ENCODE results near the gene SECISBP2L.

The SECISBP2L gene

GRCh38 chr15:48954538-48954937 is 91.7 kb downstream of the SECISBP2L start:
- TF ChIP-seq CTCF (IDR thresholded peaks at IDR 0.05): no peak
- no peaks in the 10 kb centered on the region for H3K4me1 Mint-ChIP-seq
- H3K27me3 Mint-ChIP-seq (ENCODE audit: low read depth, poor library complexity): peaks cover 35% of the 10 kb centered on the region
- no peak for DNase-seq
- no peaks in the 10 kb centered on the region for H3K9me3 Mint-ChIP-seq
- H3K27ac Mint-ChIP-seq: no peak overlapping the region
- no peaks in the 10 kb centered on the region for H3K36me3 Mint-ChIP-seq (ENCODE audit: low read depth)
- H3K4me3 Mint-ChIP-seq: no peak overlapping the region

DNA sequence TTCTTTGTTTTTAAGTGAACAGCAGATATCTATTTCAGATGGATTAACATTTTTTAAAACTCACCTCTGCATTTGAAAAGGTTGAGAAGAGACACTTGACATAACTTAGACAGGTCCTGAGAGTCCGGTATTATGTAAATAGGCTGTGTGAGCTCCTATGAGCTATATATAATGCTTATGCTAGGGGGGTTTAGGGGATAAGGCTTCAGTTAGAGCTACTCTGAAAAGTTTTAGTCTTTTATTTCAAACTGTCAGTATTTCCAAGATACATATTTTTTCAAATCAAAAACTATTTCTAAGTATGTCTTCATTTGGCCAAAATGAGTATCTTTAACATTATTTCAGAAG is 99.4 kb downstream of the SECISBP2L start:
- TF ChIP-seq CTCF (IDR thresholded peaks at IDR 0.05): no peak
- Mint-ChIP-seq H3K27me3 (ENCODE audit: low read depth, poor library complexity) (peaks cover 13% of the 10 kb centered on the region), H3K27ac (no peak overlapping the region), H3K4me3 (no peak overlapping the region), H3K4me1 (no peaks in the 10 kb centered on the region), H3K9me3 (no peaks in the 10 kb centered on the region), H3K36me3 (ENCODE audit: low read depth) (no peaks in the 10 kb centered on the region)
- no peak for DNase-seq

DNA sequence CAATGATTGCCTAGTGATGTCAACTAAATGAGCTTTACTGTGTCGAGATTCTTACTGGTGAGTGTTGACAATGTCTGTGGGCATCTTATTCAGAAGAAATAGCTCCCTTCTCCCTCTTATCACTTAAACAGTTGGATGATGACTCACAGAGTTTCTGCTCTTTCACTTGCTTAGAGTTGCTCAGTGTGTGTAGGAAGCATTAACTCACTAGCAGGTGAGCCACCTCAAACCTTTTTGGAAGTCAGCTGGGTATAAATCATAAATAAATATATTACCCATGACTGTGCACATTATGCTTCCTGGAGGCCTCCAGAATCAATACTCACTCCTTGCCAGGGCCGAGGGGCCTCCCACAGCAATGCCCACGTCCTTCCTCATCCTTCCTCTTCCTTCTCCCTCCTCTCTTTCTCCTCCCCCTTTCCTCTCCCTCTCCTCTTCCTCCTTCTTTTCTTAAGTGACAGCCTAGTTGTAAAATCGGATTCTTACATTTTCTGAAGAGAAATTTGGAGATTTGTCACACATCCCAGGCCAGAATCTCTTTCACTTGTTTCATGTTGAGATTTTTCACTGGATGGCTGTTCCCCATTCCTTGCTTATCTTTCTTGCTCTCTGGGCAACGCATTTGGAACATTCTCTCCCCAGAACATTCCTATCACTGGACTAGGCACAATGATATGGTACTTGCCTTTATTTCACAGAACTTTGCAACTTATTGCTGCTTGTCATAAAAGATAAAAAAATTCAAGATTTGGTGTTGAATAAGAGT is 100.0 kb downstream of the SECISBP2L start:
- no peak for TF ChIP-seq CTCF (IDR thresholded peaks at IDR 0.05)
- H3K4me1 Mint-ChIP-seq: no peaks in the 10 kb centered on the region
- DNase-seq: no peak
- no peak overlapping the region for H3K4me3 Mint-ChIP-seq
- H3K27ac Mint-ChIP-seq: no peak overlapping the region
- no peaks in the 10 kb centered on the region for H3K9me3 Mint-ChIP-seq
- H3K27me3 Mint-ChIP-seq (ENCODE audit: low read depth, poor library complexity): peaks cover 9% of the 10 kb centered on the region
- H3K36me3 Mint-ChIP-seq (ENCODE audit: low read depth): no peaks in the 10 kb centered on the region

- no peak overlapping the region for H3K27ac Mint-ChIP-seq
- no peak for TF ChIP-seq CTCF (IDR thresholded peaks at IDR 0.05)
- no peaks in the 10 kb centered on the region for H3K36me3 Mint-ChIP-seq (ENCODE audit: low read depth)
- no peaks in the 10 kb centered on the region for H3K4me1 Mint-ChIP-seq
- peaks cover 10% of the 10 kb centered on the region for H3K27me3 Mint-ChIP-seq (ENCODE audit: low read depth, poor library complexity)
- no peaks in the 10 kb centered on the region for H3K9me3 Mint-ChIP-seq
- H3K4me3 Mint-ChIP-seq: no peak overlapping the region
- no peak for DNase-seq
These were observed 100.9 kb downstream of the SECISBP2L start for GRCh38 chr15:48945386-48945785.

DNA sequence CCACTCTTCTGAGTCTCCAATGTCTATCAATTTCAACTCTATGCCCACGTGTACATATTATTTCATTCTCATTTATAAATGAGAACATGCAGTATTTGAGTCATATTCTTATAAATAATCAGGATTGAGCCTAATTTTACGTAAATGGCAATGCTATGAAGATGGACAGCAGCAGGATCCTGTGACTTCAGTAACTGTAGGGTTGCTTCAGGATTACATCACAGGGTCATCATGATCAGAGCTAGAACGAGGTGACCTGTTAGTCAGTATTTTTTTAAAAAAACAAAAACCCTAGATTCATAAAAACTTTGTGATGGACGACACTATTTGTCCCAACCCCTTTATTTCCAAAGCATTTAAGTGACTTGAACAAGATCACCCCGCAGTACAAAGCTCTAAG is 104.3 kb downstream of the SECISBP2L start:
- DNase-seq: no peak
- Mint-ChIP-seq H3K4me1 (no peaks in the 10 kb centered on the region), H3K4me3 (no peak overlapping the region), H3K9me3 (no peaks in the 10 kb centered on the region), H3K27me3 (ENCODE audit: low read depth, poor library complexity) (peaks cover 15% of the 10 kb centered on the region), H3K27ac (no peak overlapping the region), H3K36me3 (ENCODE audit: low read depth) (no peaks in the 10 kb centered on the region)
- no peak for TF ChIP-seq CTCF (IDR thresholded peaks at IDR 0.05)

GRCh38 chr15:48940508-48940907 is 105.7 kb downstream of the SECISBP2L start:
- no peak overlapping the region for H3K27ac Mint-ChIP-seq
- H3K4me1 Mint-ChIP-seq: no peaks in the 10 kb centered on the region
- H3K9me3 Mint-ChIP-seq: no peaks in the 10 kb centered on the region
- DNase-seq: no peak
- no peak overlapping the region for H3K4me3 Mint-ChIP-seq
- H3K27me3 Mint-ChIP-seq (ENCODE audit: low read depth, poor library complexity): peaks cover 21% of the 10 kb centered on the region
- no peak for TF ChIP-seq CTCF (IDR thresholded peaks at IDR 0.05)
- no peaks in the 10 kb centered on the region for H3K36me3 Mint-ChIP-seq (ENCODE audit: low read depth)
